A673 (cell line): ENCODE results near the gene CPNE5. TPM values are rescaled to one million over a fixed set of nuclear protein-coding genes. Genes with fewer than 3 reads are reported as not detected.
"Not testable (repeated sequence)": the region's sequence is repeated elsewhere in the genome, so short reads cannot be mapped to it uniquely, and the experiment has no call there.

Source experiments
- BruUV-seq: library from RNA; stranded (reverse); fragments of 400-500 nt; replicated peaks from 2 replicates; lab custom pipeline; 2021; lab: Mats Ljungman, UMichigan
- CTCF ChIA-PET: fragments of 300-600 bp; sonication (Branson Sonifier 250); formaldehyde crosslinking; loops from one replicate; lab custom pipeline; 2022; ENCODE audit warnings: antibody characterized with exemption; lab: Charles Lee
- POLR2A ChIA-PET: fragments of 300-600 bp; sonication (Branson Sonifier 250); formaldehyde crosslinking; loops from one replicate; lab custom pipeline; 2022; ENCODE audit warnings: antibody characterized with exemption; ENCODE audit not compliant: low non-redundant PET; lab: Charles Lee
- DNase-seq: peaks from one replicate; pipeline ENCODE4 v3.0.0-alpha.2; 2015; ENCODE audit warnings: low spot score
- H3K27ac ChIP-seq: fragments of 200-600 bp; sonication (generic); 2 replicates; pipeline ENCODE4 v1.5.1; 2016; ENCODE audit warnings: mixed run types, low read depth, mild to moderate bottlenecking, mixed read lengths, antibody characterized with exemption, low read length; ENCODE audit not compliant: poor library complexity, severe bottlenecking
- H3K27me3 ChIP-seq: fragments of 200-600 bp; sonication (generic); replicated peaks from 2 replicates; pipeline ENCODE4 v1.6.1; 2017; ENCODE audit warnings: mixed run types, low read depth, mild to moderate bottlenecking, mixed read lengths, antibody characterized with exemption, low read length; ENCODE audit not compliant: insufficient read depth, poor library complexity
- H3K36me3 ChIP-seq: fragments of 200-600 bp; sonication (generic); 2 replicates; pipeline ENCODE4 v1.6.1; 2016; ENCODE audit warnings: mixed run types, mild to moderate bottlenecking, mixed read lengths, antibody characterized with exemption, low read length; ENCODE audit not compliant: insufficient read depth, poor library complexity, severe bottlenecking
- H3K4me1 ChIP-seq: fragments of 200-600 bp; sonication (generic); 2 replicates; pipeline ENCODE4 v1.6.1; 2017; ENCODE audit warnings: mixed run types, mild to moderate bottlenecking, mixed read lengths, antibody characterized with exemption, low read length; ENCODE audit not compliant: insufficient read depth, poor library complexity, severe bottlenecking
- H3K4me3 ChIP-seq: fragments of 200-600 bp; sonication (generic); 2 replicates; pipeline ENCODE4 v1.5.1; 2016; ENCODE audit warnings: low read depth, mixed run types, mild to moderate bottlenecking, mixed read lengths, low read length; ENCODE audit not compliant: poor library complexity, severe bottlenecking
- H3K9me3 ChIP-seq: fragments of 200-600 bp; sonication (generic); 2 replicates; pipeline ENCODE4 v1.6.1; 2016; ENCODE audit warnings: mixed run types, low read depth, mild to moderate bottlenecking, mixed read lengths, antibody characterized with exemption, low read length; ENCODE audit not compliant: poor library complexity, severe bottlenecking
- CTCF ChIP-seq: fragments of 300-800, 200-600 bp; sonication (generic); conservative IDR thresholded peaks from 2 replicates; pipeline ENCODE4 v1.5.1; 2017; ENCODE audit warnings: low read depth, mild to moderate bottlenecking, antibody characterized with exemption, low read length, moderate library complexity, mixed read lengths
- EZH2 ChIP-seq: fragments of 200-600 bp; sonication (generic); IDR thresholded peaks from 2 replicates; pipeline ENCODE4 v1.6.1; 2017; ENCODE audit warnings: borderline replicate concordance, low read depth, mild to moderate bottlenecking, mixed read lengths, antibody characterized with exemption, low read length; ENCODE audit not compliant: poor library complexity, severe bottlenecking
- intact Hi-C: fragments of 100-400 bp; cut with micrococcal nuclease; formaldehyde crosslinking; loops from one replicate; pipeline ENCODE4 v1.10.0; 2022; ENCODE audit not compliant: unreplicated experiment
- total RNA-seq: library from RNA; stranded (reverse); gene quantifications from 2 replicates; pipeline ENCODE4 v1.2.3, GENCODE V29; 2021

The CPNE5 gene
- total RNA-seq, 1 experiment from 2014 or later = 0.13 TPM

- ChIA-PET POLR2A (no interaction called here), CTCF (no interaction called here)
- no peaks in the 10 kb centered on the region for H3K9me3 ChIP-seq
- intact Hi-C loops = no loop called here
- no peak for DNase-seq
- no peak overlapping the region for H3K4me3 ChIP-seq
- peaks cover 8% of the 10 kb centered on the region for H3K4me1 ChIP-seq
- TF ChIP-seq EZH2 (no peak), CTCF (no peak)
- H3K36me3 ChIP-seq = no peaks in the 10 kb centered on the region
- no peak overlapping the region for H3K27ac ChIP-seq
- BruUV-seq = no TSS peak
- no peaks in the 10 kb centered on the region for H3K27me3 ChIP-seq
Measured at GRCh38 chr6:36725581-36725980, 113.7 kb downstream of the CPNE5 start.

GRCh38 chr6:36724514-36725390 lies 114.5 kb downstream of the CPNE5 start:
- DNase-seq = peak; percentile 58
- ChIA-PET POLR2A (no interaction called here), CTCF (interaction anchor here (1.0 kb wide), 1 partner anchor 110 kb away, joined by 5 read pairs; no protein-coding TSS in a partner anchor)
- Histone ChIP-seq H3K27me3 (no peaks in the 10 kb centered on the region), H3K36me3 (no peaks in the 10 kb centered on the region), H3K27ac (no peak overlapping the region), H3K4me1 (peaks cover 8% of the 10 kb centered on the region), H3K9me3 (no peaks in the 10 kb centered on the region), H3K4me3 (no peak overlapping the region)
- intact Hi-C loops = loop anchor here (1.0 kb wide), 1 partner anchor 101 kb away; no protein-coding TSS in a partner anchor
- BruUV-seq = no TSS peak
- TF ChIP-seq EZH2 (no peak), CTCF (peak; percentile 66)

GRCh38 chr6:36723992-36724391 lies 115.3 kb downstream of the CPNE5 start:
- DNase-seq, H3K9me3 ChIP-seq, H3K27me3 ChIP-seq, POLR2A ChIA-PET, H3K36me3 ChIP-seq, H3K4me1 ChIP-seq, H3K27ac ChIP-seq, BruUV-seq, H3K4me3 ChIP-seq: not testable (repeated sequence)
- intact Hi-C loops = loop anchor here (1.0 kb wide), 1 partner anchor 101 kb away; no protein-coding TSS in a partner anchor
- CTCF ChIA-PET = interaction anchor here (1.0 kb wide), 1 partner anchor 109 kb away, joined by 5 read pairs; no protein-coding TSS in a partner anchor
